A673 (cell line): ENCODE data around the gene SLC23A2. TPM values are rescaled to one million over a fixed set of nuclear protein-coding genes. Genes with fewer than 3 reads are reported as not detected.
"Not testable (repeated sequence)": the region's sequence is repeated elsewhere in the genome, so short reads cannot be mapped to it uniquely, and the experiment has no call there.

ENCODE experiments used
- BruUV-seq: library from RNA; stranded (reverse); fragments of 400-500 nt; replicated peaks from 2 replicates; lab custom pipeline; 2021; lab: Mats Ljungman, UMichigan
- CTCF ChIA-PET: fragments of 300-600 bp; sonication (Branson Sonifier 250); formaldehyde crosslinking; loops from one replicate; lab custom pipeline; 2022; ENCODE audit warnings: antibody characterized with exemption; lab: Charles Lee
- POLR2A ChIA-PET: fragments of 300-600 bp; sonication (Branson Sonifier 250); formaldehyde crosslinking; loops from one replicate; lab custom pipeline; 2022; ENCODE audit warnings: antibody characterized with exemption; ENCODE audit not compliant: low non-redundant PET; lab: Charles Lee
- DNase-seq: peaks from one replicate; pipeline ENCODE4 v3.0.0-alpha.2; 2015; ENCODE audit warnings: low spot score
- H3K27ac ChIP-seq: fragments of 200-600 bp; sonication (generic); 2 replicates; pipeline ENCODE4 v1.5.1; 2016; ENCODE audit warnings: mixed run types, low read depth, mild to moderate bottlenecking, mixed read lengths, antibody characterized with exemption, low read length; ENCODE audit not compliant: poor library complexity, severe bottlenecking
- H3K27me3 ChIP-seq: fragments of 200-600 bp; sonication (generic); replicated peaks from 2 replicates; pipeline ENCODE4 v1.6.1; 2017; ENCODE audit warnings: mixed run types, low read depth, mild to moderate bottlenecking, mixed read lengths, antibody characterized with exemption, low read length; ENCODE audit not compliant: insufficient read depth, poor library complexity
- H3K36me3 ChIP-seq: fragments of 200-600 bp; sonication (generic); 2 replicates; pipeline ENCODE4 v1.6.1; 2016; ENCODE audit warnings: mixed run types, mild to moderate bottlenecking, mixed read lengths, antibody characterized with exemption, low read length; ENCODE audit not compliant: insufficient read depth, poor library complexity, severe bottlenecking
- H3K4me1 ChIP-seq: fragments of 200-600 bp; sonication (generic); 2 replicates; pipeline ENCODE4 v1.6.1; 2017; ENCODE audit warnings: mixed run types, mild to moderate bottlenecking, mixed read lengths, antibody characterized with exemption, low read length; ENCODE audit not compliant: insufficient read depth, poor library complexity, severe bottlenecking
- H3K4me3 ChIP-seq: fragments of 200-600 bp; sonication (generic); 2 replicates; pipeline ENCODE4 v1.5.1; 2016; ENCODE audit warnings: low read depth, mixed run types, mild to moderate bottlenecking, mixed read lengths, low read length; ENCODE audit not compliant: poor library complexity, severe bottlenecking
- H3K9me3 ChIP-seq: fragments of 200-600 bp; sonication (generic); 2 replicates; pipeline ENCODE4 v1.6.1; 2016; ENCODE audit warnings: mixed run types, low read depth, mild to moderate bottlenecking, mixed read lengths, antibody characterized with exemption, low read length; ENCODE audit not compliant: poor library complexity, severe bottlenecking
- CTCF ChIP-seq: fragments of 300-800, 200-600 bp; sonication (generic); conservative IDR thresholded peaks from 2 replicates; pipeline ENCODE4 v1.5.1; 2017; ENCODE audit warnings: low read depth, mild to moderate bottlenecking, antibody characterized with exemption, low read length, moderate library complexity, mixed read lengths
- EZH2 ChIP-seq: fragments of 200-600 bp; sonication (generic); IDR thresholded peaks from 2 replicates; pipeline ENCODE4 v1.6.1; 2017; ENCODE audit warnings: borderline replicate concordance, low read depth, mild to moderate bottlenecking, mixed read lengths, antibody characterized with exemption, low read length; ENCODE audit not compliant: poor library complexity, severe bottlenecking
- intact Hi-C: fragments of 100-400 bp; cut with micrococcal nuclease; formaldehyde crosslinking; loops from one replicate; pipeline ENCODE4 v1.10.0; 2022; ENCODE audit not compliant: unreplicated experiment
- total RNA-seq: library from RNA; stranded (reverse); gene quantifications from 2 replicates; pipeline ENCODE4 v1.2.3, GENCODE V29; 2021

Gene SLC23A2
- total RNA-seq, 1 experiment from 2014 or later = 29.4 TPM

- ChIA-PET POLR2A (no interaction called here), CTCF (no interaction called here)
- DNase-seq = no peak
- TF ChIP-seq CTCF (no peak), EZH2 (no peak)
- BruUV-seq = no TSS peak
- no peak overlapping the region for H3K4me3 ChIP-seq
- H3K27ac ChIP-seq = no peak overlapping the region
- H3K4me1 ChIP-seq = no peaks in the 10 kb centered on the region
- H3K36me3 ChIP-seq = no peaks in the 10 kb centered on the region
- intact Hi-C loops = loop anchor here (10.0 kb wide), 1 partner anchor 65 kb away; no protein-coding TSS in a partner anchor
- H3K27me3 ChIP-seq = no peaks in the 10 kb centered on the region
- H3K9me3 ChIP-seq = no peaks in the 10 kb centered on the region
These were observed 38.6 kb upstream of the SLC23A2 start for GRCh38 chr20:5039889-5040288.

- Histone ChIP-seq H3K9me3 (no peaks in the 10 kb centered on the region), H3K4me1 (no peaks in the 10 kb centered on the region), H3K4me3 (no peak overlapping the region), H3K27ac (no peak overlapping the region), H3K27me3 (no peaks in the 10 kb centered on the region), H3K36me3 (no peaks in the 10 kb centered on the region)
- POLR2A ChIA-PET = no interaction called here
- CTCF ChIA-PET = no interaction called here
- TF ChIP-seq EZH2 = no peak
- TF ChIP-seq CTCF = no peak
- intact Hi-C loops = loop anchor here (10.0 kb wide), 1 partner anchor 64 kb away; no protein-coding TSS in a partner anchor
- no TSS peak for BruUV-seq
- DNase-seq = no peak
These were observed 37.9 kb upstream of the SLC23A2 start for GRCh38 chr20:5039255-5039657.

GRCh38 chr20:5036828-5037227, 35.5 kb upstream of the SLC23A2 start:
- no peaks in the 10 kb centered on the region for H3K36me3 ChIP-seq
- no peaks in the 10 kb centered on the region for H3K27me3 ChIP-seq
- DNase-seq = no peak
- TF ChIP-seq CTCF (no peak), EZH2 (no peak)
- no TSS peak for BruUV-seq
- H3K4me1 ChIP-seq = no peaks in the 10 kb centered on the region
- no peak overlapping the region for H3K27ac ChIP-seq
- H3K9me3 ChIP-seq = no peaks in the 10 kb centered on the region
- intact Hi-C loops = loop anchor here (10.0 kb wide), 1 partner anchor 62 kb away; no protein-coding TSS in a partner anchor
- H3K4me3 ChIP-seq = no peak overlapping the region
- CTCF ChIA-PET = no interaction called here
- POLR2A ChIA-PET = interaction anchor here (0.7 kb wide), 1 partner anchor 20 kb away, joined by 4 read pairs; no protein-coding TSS in a partner anchor

GRCh38 chr20:5035518-5035917, 34.2 kb upstream of the SLC23A2 start:
- H3K36me3 ChIP-seq, H3K27me3 ChIP-seq, H3K9me3 ChIP-seq, DNase-seq, H3K4me1 ChIP-seq, H3K4me3 ChIP-seq, H3K27ac ChIP-seq, BruUV-seq: not testable (repeated sequence)
- intact Hi-C loops = loop anchor here (10.0 kb wide), 1 partner anchor 61 kb away; no protein-coding TSS in a partner anchor
- ChIA-PET CTCF (interaction anchor here (0.6 kb wide), 1 partner anchor 967 kb away, joined by 5 read pairs; no protein-coding TSS in a partner anchor), POLR2A (interaction anchor here (0.5 kb wide), 1 partner anchor 16 kb away, joined by 3 read pairs; no protein-coding TSS in a partner anchor)
